ENCODE measurements around the gene PHACTR1.

DNA sequence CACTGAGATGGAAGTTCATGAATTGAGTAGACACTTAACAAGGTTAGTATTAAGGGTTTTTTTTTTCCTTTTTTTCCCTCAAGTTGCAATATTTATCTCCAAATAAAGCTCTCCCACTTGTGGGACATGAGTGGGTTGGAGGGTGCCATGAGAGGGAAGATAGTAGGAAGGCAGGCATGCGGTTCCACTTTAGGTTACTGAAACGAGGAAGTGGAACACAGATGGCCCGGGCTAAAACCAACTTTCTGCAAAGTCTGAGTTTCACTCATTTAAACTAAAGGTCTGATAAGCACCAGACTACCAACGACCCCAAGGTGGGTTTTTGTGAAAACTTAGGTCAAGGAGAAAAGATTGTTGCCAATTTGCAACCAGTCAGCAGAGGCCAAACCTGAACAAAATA is 569.6 kb downstream of the PHACTR1 start:
- no peak for TF ChIP-seq CTCF (IDR thresholded peaks at IDR 0.05)
- TF ChIP-seq POLR2A (IDR thresholded peaks at IDR 0.05): no peak
- TF ChIP-seq POLR2AphosphoS5 (IDR thresholded peaks at IDR 0.05; ENCODE audit: insufficient read depth in 1 of 2, low read depth in 1 of 2): no peak
